Fibroblast of lung (primary cell): ENCODE measurements around the gene CALD1.

Source experiments
- EZH2 ChIP-seq: IDR thresholded peaks from 2 replicates; pipeline ENCODE4 v1.5.1; 2012; ENCODE audit warnings: low read length, control low read depth, mild to moderate bottlenecking; ENCODE audit errors: missing control alignments
- TF ChIP-seq, protein P1 (sequence below), 2 donors: IDR thresholded peaks in 1 of 2; conservative IDR thresholded peaks in 1 of 2; 1 replicate in 1 of 2; 2 replicates in 1 of 2; pipeline ENCODE4 v1.5.1; 2011 to 2012; ENCODE audit warnings: low read length in 2 of 2, control low read depth in 1 of 2, inconsistent platforms in 1 of 2, low read depth in 1 of 2, mild to moderate bottlenecking in 1 of 2

DNA sequence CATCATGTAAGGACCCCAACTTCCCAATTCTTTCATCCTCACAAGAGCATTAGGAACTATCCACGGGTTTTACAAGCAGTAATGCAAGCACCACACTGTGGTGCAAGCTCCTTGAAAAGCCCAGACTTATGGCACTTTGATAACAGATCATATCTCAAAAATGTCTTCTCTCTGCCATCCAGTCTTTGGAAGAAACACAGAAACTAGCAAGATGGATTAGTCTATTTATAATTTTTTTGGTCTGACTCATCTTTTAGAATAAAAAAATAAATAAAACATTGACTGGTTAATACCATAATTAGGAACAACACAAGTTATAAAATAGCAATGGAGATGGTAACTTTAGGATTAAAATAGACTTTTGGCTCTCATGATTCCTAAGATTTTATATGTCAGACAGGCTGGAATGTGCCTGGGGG is 49.0 kb upstream of the CALD1 start:
- TF ChIP-seq, protein P1, sequence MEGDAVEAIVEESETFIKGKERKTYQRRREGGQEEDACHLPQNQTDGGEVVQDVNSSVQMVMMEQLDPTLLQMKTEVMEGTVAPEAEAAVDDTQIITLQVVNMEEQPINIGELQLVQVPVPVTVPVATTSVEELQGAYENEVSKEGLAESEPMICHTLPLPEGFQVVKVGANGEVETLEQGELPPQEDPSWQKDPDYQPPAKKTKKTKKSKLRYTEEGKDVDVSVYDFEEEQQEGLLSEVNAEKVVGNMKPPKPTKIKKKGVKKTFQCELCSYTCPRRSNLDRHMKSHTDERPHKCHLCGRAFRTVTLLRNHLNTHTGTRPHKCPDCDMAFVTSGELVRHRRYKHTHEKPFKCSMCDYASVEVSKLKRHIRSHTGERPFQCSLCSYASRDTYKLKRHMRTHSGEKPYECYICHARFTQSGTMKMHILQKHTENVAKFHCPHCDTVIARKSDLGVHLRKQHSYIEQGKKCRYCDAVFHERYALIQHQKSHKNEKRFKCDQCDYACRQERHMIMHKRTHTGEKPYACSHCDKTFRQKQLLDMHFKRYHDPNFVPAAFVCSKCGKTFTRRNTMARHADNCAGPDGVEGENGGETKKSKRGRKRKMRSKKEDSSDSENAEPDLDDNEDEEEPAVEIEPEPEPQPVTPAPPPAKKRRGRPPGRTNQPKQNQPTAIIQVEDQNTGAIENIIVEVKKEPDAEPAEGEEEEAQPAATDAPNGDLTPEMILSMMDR (conservative IDR thresholded peaks at IDR 0.05 in 1 of 2, IDR thresholded peaks at IDR 0.05 in 1 of 2; ENCODE audit: low read depth in 1 of 2, low read length in 2 of 2): no peak
- TF ChIP-seq EZH2: no peak
